ENCODE results near the gene METTL4.

METTL4 gene

GRCh38 chr18:2515908-2516625 is 55.2 kb downstream of the METTL4 start:
- DNase-seq = no peak

- no peak for DNase-seq
Observed at GRCh38 chr18:2515171-2515787, 56.0 kb downstream of the METTL4 start.

GRCh38 chr18:2513616-2514015 is 57.7 kb downstream of the METTL4 start:
- DNase-seq = peak; percentile 22

GRCh38 chr18:2512059-2512458 is 59.2 kb downstream of the METTL4 start:
- no peak for DNase-seq

- no peak for DNase-seq
Observed at GRCh38 chr18:2511451-2511850, 59.9 kb downstream of the METTL4 start.

- DNase-seq = no peak
Observed at GRCh38 chr18:2510416-2510815, 60.9 kb downstream of the METTL4 start.

GRCh38 chr18:2508678-2509077 is 62.6 kb downstream of the METTL4 start:
- no peak for DNase-seq

GRCh38 chr18:2508155-2508554 is 63.1 kb downstream of the METTL4 start:
- DNase-seq = no peak

GRCh38 chr18:2504642-2505041 is 66.7 kb downstream of the METTL4 start:
- no peak for DNase-seq

- no peak for DNase-seq
Observed at GRCh38 chr18:2502880-2503279, 68.4 kb downstream of the METTL4 start.

- no peak for DNase-seq
Observed at GRCh38 chr18:2502394-2502793, 68.9 kb downstream of the METTL4 start.

- no peak for DNase-seq
Observed at GRCh38 chr18:2497797-2498196, 73.5 kb downstream of the METTL4 start.

- no peak for DNase-seq
Observed at GRCh38 chr18:2495381-2495780, 75.9 kb downstream of the METTL4 start.

GRCh38 chr18:2494921-2495320 is 76.4 kb downstream of the METTL4 start:
- no peak for DNase-seq
